KMS-11 (cell line): ENCODE data around the gene RBPJ.

Experiments used
- H2AFZ ChIP-seq: fragments of 200-600 bp; sonication (generic); 2 replicates; pipeline ENCODE4 v1.6.1; 2016; ENCODE audit warnings: antibody characterized with exemption, mixed run types, low read depth
- H3K27ac ChIP-seq: fragments of 200-600 bp; sonication (generic); 2 replicates; pipeline ENCODE4 v1.6.1; 2016; ENCODE audit warnings: mild to moderate bottlenecking, mixed run types
- H3K27me3 ChIP-seq: fragments of 200-600 bp; sonication (generic); 2 replicates; pipeline ENCODE4 v1.6.1; 2017; ENCODE audit warnings: mild to moderate bottlenecking, low read depth, mixed run types, moderate library complexity; ENCODE audit not compliant: insufficient read depth
- H3K36me3 ChIP-seq: fragments of 200-600 bp; sonication (generic); 2 replicates; pipeline ENCODE4 v1.6.1; 2017; ENCODE audit warnings: mild to moderate bottlenecking, mixed run types; ENCODE audit not compliant: insufficient read depth
- H3K4me1 ChIP-seq: fragments of 200-600 bp; sonication (generic); 2 replicates; pipeline ENCODE4 v1.6.1; 2016; ENCODE audit warnings: mild to moderate bottlenecking, low read depth, mixed run types; ENCODE audit not compliant: poor library complexity, severe bottlenecking
- H3K4me2 ChIP-seq: fragments of 200-600 bp; sonication (generic); 2 replicates; pipeline ENCODE4 v1.7.0; 2016; ENCODE audit warnings: mild to moderate bottlenecking, mixed run types
- H3K4me3 ChIP-seq: fragments of 200-600 bp; sonication (generic); IDR thresholded peaks from 2 replicates; pipeline ENCODE4 v1.6.1; 2017; ENCODE audit warnings: low read depth, low read length, mixed read lengths; ENCODE audit not compliant: insufficient read depth
- H3K79me2 ChIP-seq: fragments of 200-600 bp; sonication (generic); 2 replicates; pipeline ENCODE4 v1.6.1; 2016; ENCODE audit warnings: low read depth, mixed run types; ENCODE audit not compliant: insufficient read depth
- H3K9ac ChIP-seq: fragments of 200-600 bp; sonication (generic); 2 replicates; pipeline ENCODE4 v1.6.1; 2016; ENCODE audit warnings: mild to moderate bottlenecking, mixed run types
- H4K20me1 ChIP-seq: fragments of 200-600 bp; sonication (generic); 2 replicates; pipeline ENCODE4 v1.6.1; 2016; ENCODE audit warnings: mild to moderate bottlenecking, mixed run types; ENCODE audit not compliant: insufficient read depth
- CTCF ChIP-seq: fragments of 200-600 bp; sonication (generic); conservative IDR thresholded peaks from 2 replicates; pipeline ENCODE4 v1.6.1; 2017; ENCODE audit warnings: low read depth, mild to moderate bottlenecking, antibody characterized with exemption, low read length, moderate library complexity, mixed read lengths

Gene RBPJ

GRCh38 chr4:26362745-26363439, 42.1 kb downstream of the RBPJ start:
- Histone ChIP-seq H4K20me1 (no peaks in the 10 kb centered on the region), H3K4me2 (no peak overlapping the region), H2AFZ (no peak overlapping the region), H3K79me2 (peaks cover 3% of the 10 kb centered on the region; the same call in 1 of the 2 replicates), H3K4me1 (peaks cover 3% of the 10 kb centered on the region), H3K36me3 (no peaks in the 10 kb centered on the region), H3K9ac (no peak overlapping the region), H3K27ac (no peak overlapping the region), H3K4me3 (no peak overlapping the region), H3K27me3 (no peaks in the 10 kb centered on the region)
- TF ChIP-seq CTCF = no peak

- Histone ChIP-seq H3K4me3 (no peak overlapping the region), H3K79me2 (peaks cover 7% of the 10 kb centered on the region), H3K27ac (no peak overlapping the region), H3K36me3 (no peaks in the 10 kb centered on the region), H3K4me1 (no peaks in the 10 kb centered on the region), H2AFZ (no peak overlapping the region), H3K9ac (no peak overlapping the region), H4K20me1 (no peaks in the 10 kb centered on the region), H3K4me2 (no peak overlapping the region), H3K27me3 (no peaks in the 10 kb centered on the region)
- no peak for TF ChIP-seq CTCF
Measured at GRCh38 chr4:26365537-26366150, 44.8 kb downstream of the RBPJ start.

GRCh38 chr4:26367811-26368210, 47.0 kb downstream of the RBPJ start:
- H4K20me1 ChIP-seq = no peaks in the 10 kb centered on the region
- no peak overlapping the region for H3K27ac ChIP-seq
- no peak for TF ChIP-seq CTCF
- peaks cover 7% of the 10 kb centered on the region for H3K79me2 ChIP-seq
- H3K4me2 ChIP-seq = no peak overlapping the region
- H3K4me3 ChIP-seq = no peak overlapping the region
- no peak overlapping the region for H2AFZ ChIP-seq
- H3K36me3 ChIP-seq = no peaks in the 10 kb centered on the region
- H3K9ac ChIP-seq = no peak overlapping the region
- H3K4me1 ChIP-seq = peaks cover 11% of the 10 kb centered on the region
- no peaks in the 10 kb centered on the region for H3K27me3 ChIP-seq

- H3K4me3 ChIP-seq = no peak overlapping the region
- H3K27me3 ChIP-seq = no peaks in the 10 kb centered on the region
- H3K4me2 ChIP-seq = no peak overlapping the region
- no peak overlapping the region for H2AFZ ChIP-seq
- H3K79me2 ChIP-seq = peaks cover 4% of the 10 kb centered on the region
- H3K27ac ChIP-seq = no peak overlapping the region
- no peaks in the 10 kb centered on the region for H3K36me3 ChIP-seq
- H3K4me1 ChIP-seq = peaks cover 19% of the 10 kb centered on the region
- H4K20me1 ChIP-seq = no peaks in the 10 kb centered on the region
- TF ChIP-seq CTCF = no peak
- no peak overlapping the region for H3K9ac ChIP-seq
Measured at GRCh38 chr4:26368685-26369084, 47.9 kb downstream of the RBPJ start.
